GM18519 (cell line): ENCODE results near the gene RNU6-9.

ENCODE experiments used
- ATAC-seq: cut with Tn5 transposase; IDR thresholded peaks from one replicate; pipeline ENCODE4 v1.9.1; 2021; ENCODE audit warnings: mild to moderate bottlenecking, moderate library complexity; ENCODE audit not compliant: unreplicated experiment, low FRiP score

The RNU6-9 gene

DNA sequence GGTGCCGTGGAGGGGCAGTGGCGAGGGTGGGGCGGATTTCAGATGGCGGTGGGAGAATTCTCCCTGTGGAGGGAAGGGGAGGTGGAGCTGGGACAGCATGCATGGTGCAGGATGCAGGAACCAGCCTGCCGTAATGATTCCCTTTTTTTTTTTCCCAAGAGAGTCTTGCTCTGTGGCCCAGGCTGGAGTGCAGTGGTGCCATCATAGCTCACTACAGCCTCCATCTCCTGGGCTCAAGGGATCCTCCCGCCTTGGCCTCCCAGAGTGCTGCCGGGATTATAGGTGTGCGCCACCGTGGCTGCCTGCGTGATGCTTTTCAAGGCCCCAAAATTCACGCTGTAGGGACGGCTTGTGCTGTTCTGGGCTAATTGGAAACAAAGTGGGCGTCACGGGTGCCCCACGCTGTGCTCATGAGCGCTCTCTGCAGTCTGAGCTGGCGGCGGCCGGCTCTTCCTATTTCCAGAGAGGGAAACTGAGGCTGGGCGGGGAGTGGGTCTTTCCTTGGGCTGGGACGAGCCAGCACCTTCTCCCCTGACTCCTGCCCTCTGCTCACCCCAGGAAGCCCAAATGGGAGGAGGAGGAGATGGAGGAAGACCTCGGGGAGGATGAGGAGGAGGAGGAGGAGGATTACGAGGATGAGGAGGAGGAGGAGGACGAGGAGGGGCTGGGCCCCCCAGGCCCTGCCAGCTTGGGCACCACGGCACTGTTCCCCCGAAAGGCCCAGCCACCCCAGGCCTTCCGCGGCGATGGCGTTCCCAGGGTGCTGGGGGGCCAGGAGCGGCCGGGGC lies 38.8 kb downstream of the RNU6-9 start:
- ATAC-seq, result no peak

- ATAC-seq, result no peak
Observed at GRCh38 chr19:932648-933552, 39.6 kb downstream of the RNU6-9 start.

DNA sequence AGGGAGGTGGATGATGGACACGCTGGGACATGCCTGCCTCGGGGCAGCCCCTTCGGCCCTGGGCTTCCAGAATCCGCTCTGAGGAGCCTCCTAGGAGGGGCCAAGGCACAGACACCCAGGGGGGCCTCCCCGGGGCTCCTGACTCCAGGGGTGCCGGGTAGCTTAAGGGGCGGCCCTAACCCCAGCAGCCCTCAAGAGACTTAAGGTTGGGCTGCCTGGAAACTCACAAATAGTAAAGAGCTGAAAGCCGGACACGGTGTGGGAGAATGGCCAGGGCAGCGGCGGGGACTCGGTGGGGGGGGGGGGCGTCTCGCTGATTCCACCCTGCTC lies 40.2 kb downstream of the RNU6-9 start:
- no peak for ATAC-seq

DNA sequence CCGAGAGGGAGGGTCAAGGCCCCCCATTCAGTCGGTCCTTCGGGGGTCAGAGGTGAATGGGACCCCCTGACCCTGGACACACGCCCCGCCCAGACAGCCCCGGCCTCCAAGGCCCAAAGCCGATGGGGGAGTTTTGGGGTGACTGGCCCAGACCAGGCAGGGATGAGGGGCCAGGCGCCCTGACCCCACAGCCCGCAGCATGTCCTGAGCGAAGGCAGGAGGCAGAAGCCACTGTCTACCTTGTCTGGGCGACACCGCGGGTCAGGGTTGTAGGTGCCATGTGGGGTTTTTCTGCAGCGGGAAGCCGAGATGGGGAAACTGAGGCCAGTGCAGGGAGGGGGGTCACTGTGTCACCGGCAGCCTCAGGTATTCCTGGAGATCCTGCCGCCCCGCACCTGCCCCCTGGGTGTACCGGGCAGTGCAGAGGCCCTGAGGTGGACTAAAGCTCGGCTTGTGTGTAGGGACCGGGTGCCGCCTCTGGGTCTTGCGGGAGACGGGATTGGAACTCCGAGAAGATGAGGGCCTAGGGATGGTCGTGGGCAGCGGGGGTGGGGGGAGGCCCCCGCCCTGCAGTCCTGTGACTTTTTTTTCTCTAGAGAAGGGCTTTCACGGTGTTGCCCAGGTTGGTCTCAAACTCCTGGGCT lies 41.0 kb downstream of the RNU6-9 start:
- ATAC-seq, result no peak

DNA sequence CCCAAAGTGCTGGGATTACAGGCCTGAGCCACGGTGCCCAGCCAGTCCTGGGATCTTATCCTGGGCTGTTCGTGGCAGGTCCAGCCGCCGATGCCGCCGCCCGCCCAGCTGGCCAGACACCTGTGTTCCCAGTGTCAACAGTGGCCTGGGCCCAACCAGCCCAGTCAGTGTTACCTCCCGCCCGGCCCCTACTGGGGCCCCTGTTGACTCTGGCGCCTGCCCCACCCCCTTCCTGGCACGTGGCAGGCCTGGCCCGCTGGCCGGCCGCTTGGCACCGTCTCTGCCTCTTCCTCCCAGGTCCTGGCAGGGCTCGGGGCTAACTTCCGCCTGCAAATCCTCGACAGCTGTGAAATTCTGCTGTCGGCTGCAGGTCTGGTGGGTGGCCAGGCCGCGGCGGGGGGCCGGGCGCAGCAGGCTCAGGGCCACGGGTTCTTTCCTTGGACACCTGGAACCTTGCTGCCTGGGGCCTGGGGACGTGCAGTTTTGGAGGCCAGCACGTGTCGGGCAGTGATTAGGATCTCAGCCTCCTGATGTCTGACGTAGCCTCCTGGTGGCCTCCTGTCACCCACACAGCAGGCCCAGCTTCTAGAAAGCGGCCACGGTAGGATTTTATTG lies 41.7 kb downstream of the RNU6-9 start:
- no peak for ATAC-seq

DNA sequence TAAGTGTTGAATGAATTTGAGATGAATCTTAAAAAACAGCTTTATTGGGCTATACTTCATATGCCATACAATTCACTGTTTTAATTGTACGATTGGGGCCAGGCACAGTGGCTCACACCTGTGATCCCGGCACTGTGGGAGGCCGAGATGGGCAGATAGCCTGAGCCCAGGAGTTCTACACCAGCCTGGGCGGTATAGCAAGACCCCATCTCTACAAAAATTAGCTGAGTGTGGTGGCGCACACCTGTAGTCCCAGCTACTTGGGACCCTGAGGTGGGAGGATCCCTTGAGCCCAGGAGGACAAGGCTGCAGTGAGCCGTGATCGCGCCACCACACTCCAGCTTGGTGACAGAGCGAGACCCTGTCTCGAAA lies 42.9 kb downstream of the RNU6-9 start:
- no peak for ATAC-seq

- no peak for ATAC-seq
Observed at GRCh38 chr19:937259-937694, 44.0 kb downstream of the RNU6-9 start.

- ATAC-seq, result no peak
Observed at GRCh38 chr19:938233-938923, 45.1 kb downstream of the RNU6-9 start.

- ATAC-seq, result no peak
Observed at GRCh38 chr19:939439-939838, 46.2 kb downstream of the RNU6-9 start.

DNA sequence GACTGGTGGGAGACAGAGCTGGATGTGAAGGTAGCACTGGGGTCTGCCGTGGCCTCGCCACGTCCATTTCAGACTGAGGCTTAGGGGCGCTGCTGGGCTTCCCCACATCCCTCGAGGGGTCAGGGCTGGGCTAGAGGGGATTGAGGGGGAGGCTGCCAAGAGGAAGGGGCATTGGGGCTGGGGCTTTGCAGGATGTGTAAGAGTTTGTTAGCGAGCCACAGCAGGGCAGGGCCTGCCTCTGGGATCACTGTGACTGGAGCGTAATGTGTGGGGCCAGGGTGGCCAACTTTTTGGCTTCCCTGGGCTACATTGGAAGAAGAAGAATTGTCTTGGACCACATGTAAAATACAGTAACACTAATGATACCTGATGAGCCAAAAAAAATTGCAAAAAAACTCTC lies 46.6 kb downstream of the RNU6-9 start:
- ATAC-seq, result no peak

GRCh38 chr19:940591-941291 lies 47.5 kb downstream of the RNU6-9 start:
- no peak for ATAC-seq

GRCh38 chr19:941292-942132 lies 48.2 kb downstream of the RNU6-9 start:
- no peak for ATAC-seq

DNA sequence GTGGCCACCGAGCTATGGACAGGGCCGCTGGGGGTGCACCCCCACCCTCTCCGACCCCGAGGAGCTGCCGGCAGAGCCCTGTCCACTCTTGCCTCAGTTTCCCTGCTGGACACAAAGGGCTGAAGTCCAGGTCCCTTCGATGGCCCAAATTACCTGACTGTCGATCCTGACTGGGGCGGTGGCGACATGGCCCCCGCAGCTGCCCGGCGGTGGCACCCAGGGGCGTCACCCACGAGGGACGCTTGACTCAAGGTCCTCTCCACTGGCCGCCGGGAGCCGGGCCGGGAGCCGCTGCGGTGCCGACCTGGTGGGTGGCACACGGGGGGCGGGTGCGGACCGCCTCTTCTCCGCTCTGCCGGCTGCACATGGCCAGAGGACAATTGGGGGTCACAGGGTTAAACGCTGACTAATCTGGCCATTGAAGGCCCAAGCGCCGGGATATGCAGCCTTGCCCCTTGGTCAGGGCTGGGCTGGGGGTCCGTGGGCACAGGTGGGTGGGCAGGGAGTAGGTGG lies 48.9 kb downstream of the RNU6-9 start:
- no peak for ATAC-seq
